H9 (cell line): ENCODE data around the gene COL28A1. TPM values are rescaled to one million over a fixed set of nuclear protein-coding genes. Genes with fewer than 3 reads are reported as not detected.

Source experiments
- DNase-seq: peaks from one replicate; pipeline ENCODE4 v3.0.0-alpha.2; 2017
- H2AFZ ChIP-seq: one replicate; pipeline ENCODE4 v1.6.1; 2013; ENCODE audit warnings: mild to moderate bottlenecking, low read length, control low read depth, moderate library complexity
- H2AK5ac ChIP-seq: 2 replicates; pipeline ENCODE4 v1.6.1; 2013; ENCODE audit warnings: low read length, control low read depth, mixed read lengths; ENCODE audit not compliant: insufficient read length
- H2BK120ac ChIP-seq: one replicate; pipeline ENCODE4 v1.6.1; 2013; ENCODE audit warnings: low read depth, mild to moderate bottlenecking, low read length, control low read depth, inconsistent platforms; ENCODE audit not compliant: poor library complexity, severe bottlenecking
- H2BK12ac ChIP-seq: 2 replicates; pipeline ENCODE4 v1.6.1; 2013; ENCODE audit warnings: low read length, control low read depth, mixed read lengths, low read depth; ENCODE audit not compliant: insufficient read length
- H2BK15ac ChIP-seq: 2 replicates; pipeline ENCODE4 v1.6.1; 2013; ENCODE audit warnings: low read depth, low read length, control low read depth
- H2BK20ac ChIP-seq: one replicate; pipeline ENCODE4 v1.6.1; 2013; ENCODE audit warnings: low read depth, mild to moderate bottlenecking, low read length, control low read depth, inconsistent platforms; ENCODE audit not compliant: poor library complexity, severe bottlenecking
- H2BK5ac ChIP-seq: 2 replicates; pipeline ENCODE4 v1.6.1; 2013; ENCODE audit warnings: low read length, control low read depth, mixed read lengths; ENCODE audit not compliant: insufficient read length
- H3K14ac ChIP-seq: 2 replicates; pipeline ENCODE4 v1.6.1; 2013; ENCODE audit warnings: low read length, control low read depth; ENCODE audit not compliant: insufficient read depth
- H3K18ac ChIP-seq: 2 replicates; pipeline ENCODE4 v1.6.1; 2013; ENCODE audit warnings: low read depth, mild to moderate bottlenecking, mixed read lengths, low read length, control low read depth; ENCODE audit not compliant: insufficient read length
- H3K23ac ChIP-seq: 2 replicates; pipeline ENCODE4 v1.6.1; 2013; ENCODE audit warnings: low read length, control low read depth, mixed read lengths, low read depth; ENCODE audit not compliant: insufficient read length
- H3K23me2 ChIP-seq: 2 replicates; pipeline ENCODE4 v1.6.1; 2013; ENCODE audit warnings: low read depth, mild to moderate bottlenecking, mixed read lengths, low read length, control low read depth; ENCODE audit not compliant: insufficient read length, poor library complexity, severe bottlenecking
- H3K27ac ChIP-seq: 2 replicates; pipeline ENCODE4 v1.5.1; 2013; ENCODE audit warnings: low read length, control low read depth, mixed read lengths, low read depth; ENCODE audit not compliant: insufficient read length
- H3K27me3 ChIP-seq: 2 replicates; pipeline ENCODE4 v1.6.1; 2013; ENCODE audit warnings: low read length, control low read depth, inconsistent platforms; ENCODE audit not compliant: insufficient read depth
- H3K4ac ChIP-seq: 2 replicates; pipeline ENCODE4 v1.6.1; 2013; ENCODE audit warnings: low read depth, mild to moderate bottlenecking, control low read depth, inconsistent platforms, low read length, moderate library complexity
- H3K4me1 ChIP-seq: 2 replicates; pipeline ENCODE4 v1.6.1; 2013; ENCODE audit warnings: low read length, control low read depth, inconsistent platforms; ENCODE audit not compliant: insufficient read depth
- H3K4me2 ChIP-seq: 2 replicates; pipeline ENCODE4 v1.6.1; 2013; ENCODE audit warnings: low read length, control low read depth, mixed read lengths; ENCODE audit not compliant: insufficient read length, insufficient read depth
- H3K56ac ChIP-seq: 2 replicates; pipeline ENCODE4 v1.6.1; 2013; ENCODE audit warnings: low read depth, mild to moderate bottlenecking, mixed read lengths, low read length, control low read depth; ENCODE audit not compliant: insufficient read length
- H3K79me1 ChIP-seq: 2 replicates; pipeline ENCODE4 v1.6.1; 2013; ENCODE audit warnings: low read depth, mild to moderate bottlenecking, moderate library complexity, low read length, control low read depth, inconsistent platforms; ENCODE audit not compliant: insufficient read depth, poor library complexity, severe bottlenecking
- H3K79me2 ChIP-seq: 2 replicates; pipeline ENCODE4 v1.6.1; 2013; ENCODE audit warnings: low read length, control low read depth, inconsistent platforms; ENCODE audit not compliant: insufficient read depth
- H3K9ac ChIP-seq: 2 replicates; pipeline ENCODE4 v1.6.1; 2013; ENCODE audit warnings: low read length, control low read depth, mixed read lengths; ENCODE audit not compliant: insufficient read length; ENCODE audit errors: extremely low read depth
- H3K9me3 ChIP-seq: one replicate; pipeline ENCODE4 v1.6.1; 2013; ENCODE audit warnings: low read depth, low read length, inconsistent platforms; ENCODE audit not compliant: control insufficient read depth
- H3T11ph ChIP-seq: one replicate; pipeline ENCODE4 v1.6.1; 2013; ENCODE audit warnings: mild to moderate bottlenecking, low read length, control low read depth, inconsistent platforms
- H4K20me1 ChIP-seq: one replicate; pipeline ENCODE4 v1.6.1; 2013; ENCODE audit not compliant: control insufficient read depth, insufficient read length, insufficient read depth
- H4K5ac ChIP-seq: 2 replicates; pipeline ENCODE4 v1.6.1; 2013; ENCODE audit warnings: low read depth, mild to moderate bottlenecking, mixed read lengths, low read length, control low read depth; ENCODE audit not compliant: insufficient read length
- H4K8ac ChIP-seq: replicated peaks from 2 replicates; pipeline ENCODE4 v1.6.1; 2013; ENCODE audit warnings: low read length, control low read depth, mixed read lengths, low read depth; ENCODE audit not compliant: insufficient read length
- H4K91ac ChIP-seq: 2 replicates; pipeline ENCODE4 v1.6.1; 2013; ENCODE audit warnings: low read depth, mild to moderate bottlenecking, moderate library complexity, mixed read lengths, low read length, control low read depth; ENCODE audit not compliant: insufficient read length
- H3K27ac Mint-ChIP-seq, 3 experiments: 2 replicates in 2 of 3; 3 replicates in 1 of 3; pipeline ENCODE4 v1.8.0; 2020 to 2021; ENCODE audit warnings: mixed read lengths in 3 of 3, mild to moderate bottlenecking in 1 of 3, moderate library complexity in 1 of 3
- H3K27me3 Mint-ChIP-seq: 2 replicates; pipeline ENCODE4 v1.8.0; 2021; ENCODE audit warnings: low read depth, mild to moderate bottlenecking, moderate library complexity, mixed read lengths
- H3K36me3 Mint-ChIP-seq, 3 experiments: 2 replicates in 2 of 3; 3 replicates in 1 of 3; pipeline ENCODE4 v1.8.0; 2020 to 2021; ENCODE audit warnings: low read depth in 3 of 3, mixed read lengths in 3 of 3; ENCODE audit not compliant: insufficient read depth in 1 of 3
- H3K4me1 Mint-ChIP-seq, 2 experiments: 2 replicates each; pipeline ENCODE4 v1.8.0; 2020; ENCODE audit warnings: mixed read lengths in 2 of 2
- H3K4me3 Mint-ChIP-seq, 2 experiments: 2 replicates in 1 of 2; 3 replicates in 1 of 2; pipeline ENCODE4 v1.8.0; 2020 to 2021; ENCODE audit warnings: mild to moderate bottlenecking in 2 of 2, mixed read lengths in 2 of 2, moderate library complexity in 1 of 2
- H3K9me3 Mint-ChIP-seq, 2 experiments: 2 replicates in 1 of 2; 3 replicates in 1 of 2; pipeline ENCODE4 v1.8.0; 2020; ENCODE audit warnings: mild to moderate bottlenecking in 2 of 2, mixed read lengths in 2 of 2, moderate library complexity in 1 of 2
- WGBS: extraction: QIAGEN DNeasy Blood & Tissue Kit; methylation state at CpG from one replicate; pipeline ENCODE4 v1.1.7; 2013; ENCODE audit warnings: missing lambda C conversion rate, low lambda C conversion rate, mixed read lengths; ENCODE audit not compliant: insufficient read length; ENCODE audit errors: extremely low coverage; 5-methylcytosine and 5-hydroxymethylcytosine counted together
- total RNA-seq: library from RNA; stranded (reverse); gene quantifications from 2 replicates; pipeline ENCODE4 v1.2.1, GENCODE V29; 2021
- TF ChIP-seq, protein P1 (sequence below): fragments of 200-600 bp; sonication (generic); conservative IDR thresholded peaks from 3 replicates; pipeline ENCODE4 v1.8.0; 2021; ENCODE audit warnings: antibody characterized with exemption, mild to moderate bottlenecking

COL28A1 gene
- total RNA-seq, 1 experiment from 2014 or later, result 0.66 TPM

DNA sequence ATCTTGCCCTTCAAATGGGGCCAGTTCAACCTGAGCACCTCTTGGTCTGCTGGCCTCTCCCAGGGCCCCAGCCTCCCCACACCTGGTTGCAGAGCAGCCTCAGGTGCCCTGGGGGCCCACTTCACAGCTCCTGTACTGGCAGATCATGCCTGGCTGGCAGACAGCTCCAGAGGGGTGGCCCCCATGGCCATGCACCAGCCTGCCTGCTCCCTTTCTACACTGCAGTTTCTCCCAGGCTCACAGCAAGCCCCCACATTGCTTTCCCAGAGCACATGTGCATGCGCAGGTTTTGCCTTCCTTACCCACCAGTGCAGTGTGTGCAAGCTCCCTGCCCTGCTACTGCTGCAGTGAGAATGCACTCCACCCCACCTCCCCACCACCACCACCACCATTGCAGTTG lies 21.2 kb upstream of the COL28A1 start:
- no peak overlapping the region for H3K9ac ChIP-seq
- Mint-ChIP-seq H3K27ac (peak overlapping the region in 1 of 3 experiments; percentile 41; a peak in 1 of 7 replicates), H3K4me3 (no peak overlapping the region), H3K36me3 (peaks cover 7 to 35% (median 9%) of the 10 kb centered on the region in 3 experiments; a peak in 5 of 7 replicates), H3K27me3 (no peaks in the 10 kb centered on the region; the same call in 1 of the 2 replicates), H3K9me3 (peaks cover 10 to 14% of the 10 kb centered on the region in 2 experiments), H3K4me1 (peaks cover 0 to 8% of the 10 kb centered on the region in 2 experiments; a peak in 1 of 4 replicates)
- H3K4me2 ChIP-seq, result no peak overlapping the region
- no peak overlapping the region for H2BK5ac ChIP-seq
- no peak overlapping the region for H4K8ac ChIP-seq
- no peak overlapping the region for H2BK12ac ChIP-seq
- H3K27me3 ChIP-seq, result no peaks in the 10 kb centered on the region
- no peak overlapping the region for H3K56ac ChIP-seq
- H4K20me1 ChIP-seq, result no peaks in the 10 kb centered on the region
- no peak overlapping the region for H2BK20ac ChIP-seq
- no CpG with 5 or more reads among the region's 1 CpG for WGBS
- no peak overlapping the region for H2AFZ ChIP-seq
- H3K27ac ChIP-seq, result no peak overlapping the region
- no peak overlapping the region for H3K18ac ChIP-seq
- no peak overlapping the region for H3K23ac ChIP-seq
- no peak overlapping the region for H4K91ac ChIP-seq
- no peaks in the 10 kb centered on the region for H3K79me1 ChIP-seq
- H2BK120ac ChIP-seq, result no peak overlapping the region
- TF ChIP-seq, protein P1, sequence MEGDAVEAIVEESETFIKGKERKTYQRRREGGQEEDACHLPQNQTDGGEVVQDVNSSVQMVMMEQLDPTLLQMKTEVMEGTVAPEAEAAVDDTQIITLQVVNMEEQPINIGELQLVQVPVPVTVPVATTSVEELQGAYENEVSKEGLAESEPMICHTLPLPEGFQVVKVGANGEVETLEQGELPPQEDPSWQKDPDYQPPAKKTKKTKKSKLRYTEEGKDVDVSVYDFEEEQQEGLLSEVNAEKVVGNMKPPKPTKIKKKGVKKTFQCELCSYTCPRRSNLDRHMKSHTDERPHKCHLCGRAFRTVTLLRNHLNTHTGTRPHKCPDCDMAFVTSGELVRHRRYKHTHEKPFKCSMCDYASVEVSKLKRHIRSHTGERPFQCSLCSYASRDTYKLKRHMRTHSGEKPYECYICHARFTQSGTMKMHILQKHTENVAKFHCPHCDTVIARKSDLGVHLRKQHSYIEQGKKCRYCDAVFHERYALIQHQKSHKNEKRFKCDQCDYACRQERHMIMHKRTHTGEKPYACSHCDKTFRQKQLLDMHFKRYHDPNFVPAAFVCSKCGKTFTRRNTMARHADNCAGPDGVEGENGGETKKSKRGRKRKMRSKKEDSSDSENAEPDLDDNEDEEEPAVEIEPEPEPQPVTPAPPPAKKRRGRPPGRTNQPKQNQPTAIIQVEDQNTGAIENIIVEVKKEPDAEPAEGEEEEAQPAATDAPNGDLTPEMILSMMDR, result no peak
- no peak for DNase-seq
- no peaks in the 10 kb centered on the region for H3K23me2 ChIP-seq
- no peaks in the 10 kb centered on the region for H3K79me2 ChIP-seq
- no peaks in the 10 kb centered on the region for H3K4me1 ChIP-seq
- H2BK15ac ChIP-seq, result no peak overlapping the region
- H3K4ac ChIP-seq, result no peak overlapping the region
- no peak overlapping the region for H4K5ac ChIP-seq
- H3T11ph ChIP-seq, result no peak overlapping the region
- no peak overlapping the region for H3K14ac ChIP-seq
- H3K9me3 ChIP-seq, result no peaks in the 10 kb centered on the region
- no peak overlapping the region for H2AK5ac ChIP-seq
